ENCODE measurements around the gene MAP3K7.

DNA sequence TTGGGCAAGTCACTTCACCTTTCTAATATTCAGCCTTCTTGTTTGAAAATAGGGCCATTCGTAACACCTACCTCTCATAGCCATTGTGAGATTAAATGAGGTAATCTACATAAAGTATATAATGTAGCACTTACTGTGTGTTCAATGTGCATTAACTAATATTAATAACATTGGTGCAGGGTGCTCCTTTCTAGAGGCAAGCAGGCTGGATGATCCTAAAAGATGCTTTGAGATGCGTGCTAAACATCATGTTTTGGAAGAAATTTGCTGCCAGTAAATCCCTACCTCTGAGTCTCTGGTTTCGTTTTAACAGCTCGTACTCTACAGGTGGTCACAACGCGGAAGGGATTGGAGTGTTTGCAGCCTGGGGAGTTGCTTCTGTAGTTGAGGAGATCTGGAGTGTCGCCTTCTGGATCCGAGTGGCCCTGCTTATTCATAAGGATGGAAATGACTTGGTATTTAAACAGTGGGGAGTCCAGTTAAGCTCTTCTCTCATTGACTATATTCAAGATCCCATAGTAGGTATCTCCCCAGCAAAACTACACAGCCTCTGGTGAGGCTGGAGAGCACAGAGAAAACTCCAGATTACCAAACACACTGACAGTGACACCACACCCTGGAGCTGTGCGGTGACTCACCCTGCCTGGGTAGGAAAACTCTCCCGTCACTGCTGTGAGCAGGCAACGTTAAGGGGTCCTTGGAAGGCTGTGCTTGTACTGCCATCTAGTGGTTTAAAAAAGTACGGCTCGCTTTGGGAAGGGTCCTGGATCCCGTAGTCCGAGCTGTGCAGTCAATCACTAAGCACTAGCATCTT, 107.9 kb downstream of the MAP3K7 start:
- no peak for TF ChIP-seq TAF1 (conservative IDR thresholded peaks at IDR 0.05)
- TF ChIP-seq, protein P1, sequence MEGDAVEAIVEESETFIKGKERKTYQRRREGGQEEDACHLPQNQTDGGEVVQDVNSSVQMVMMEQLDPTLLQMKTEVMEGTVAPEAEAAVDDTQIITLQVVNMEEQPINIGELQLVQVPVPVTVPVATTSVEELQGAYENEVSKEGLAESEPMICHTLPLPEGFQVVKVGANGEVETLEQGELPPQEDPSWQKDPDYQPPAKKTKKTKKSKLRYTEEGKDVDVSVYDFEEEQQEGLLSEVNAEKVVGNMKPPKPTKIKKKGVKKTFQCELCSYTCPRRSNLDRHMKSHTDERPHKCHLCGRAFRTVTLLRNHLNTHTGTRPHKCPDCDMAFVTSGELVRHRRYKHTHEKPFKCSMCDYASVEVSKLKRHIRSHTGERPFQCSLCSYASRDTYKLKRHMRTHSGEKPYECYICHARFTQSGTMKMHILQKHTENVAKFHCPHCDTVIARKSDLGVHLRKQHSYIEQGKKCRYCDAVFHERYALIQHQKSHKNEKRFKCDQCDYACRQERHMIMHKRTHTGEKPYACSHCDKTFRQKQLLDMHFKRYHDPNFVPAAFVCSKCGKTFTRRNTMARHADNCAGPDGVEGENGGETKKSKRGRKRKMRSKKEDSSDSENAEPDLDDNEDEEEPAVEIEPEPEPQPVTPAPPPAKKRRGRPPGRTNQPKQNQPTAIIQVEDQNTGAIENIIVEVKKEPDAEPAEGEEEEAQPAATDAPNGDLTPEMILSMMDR (IDR thresholded peaks at IDR 0.05; ENCODE audit: low read depth, low read length, missing input control) = peak; percentile 95
- TF ChIP-seq, protein P2, sequence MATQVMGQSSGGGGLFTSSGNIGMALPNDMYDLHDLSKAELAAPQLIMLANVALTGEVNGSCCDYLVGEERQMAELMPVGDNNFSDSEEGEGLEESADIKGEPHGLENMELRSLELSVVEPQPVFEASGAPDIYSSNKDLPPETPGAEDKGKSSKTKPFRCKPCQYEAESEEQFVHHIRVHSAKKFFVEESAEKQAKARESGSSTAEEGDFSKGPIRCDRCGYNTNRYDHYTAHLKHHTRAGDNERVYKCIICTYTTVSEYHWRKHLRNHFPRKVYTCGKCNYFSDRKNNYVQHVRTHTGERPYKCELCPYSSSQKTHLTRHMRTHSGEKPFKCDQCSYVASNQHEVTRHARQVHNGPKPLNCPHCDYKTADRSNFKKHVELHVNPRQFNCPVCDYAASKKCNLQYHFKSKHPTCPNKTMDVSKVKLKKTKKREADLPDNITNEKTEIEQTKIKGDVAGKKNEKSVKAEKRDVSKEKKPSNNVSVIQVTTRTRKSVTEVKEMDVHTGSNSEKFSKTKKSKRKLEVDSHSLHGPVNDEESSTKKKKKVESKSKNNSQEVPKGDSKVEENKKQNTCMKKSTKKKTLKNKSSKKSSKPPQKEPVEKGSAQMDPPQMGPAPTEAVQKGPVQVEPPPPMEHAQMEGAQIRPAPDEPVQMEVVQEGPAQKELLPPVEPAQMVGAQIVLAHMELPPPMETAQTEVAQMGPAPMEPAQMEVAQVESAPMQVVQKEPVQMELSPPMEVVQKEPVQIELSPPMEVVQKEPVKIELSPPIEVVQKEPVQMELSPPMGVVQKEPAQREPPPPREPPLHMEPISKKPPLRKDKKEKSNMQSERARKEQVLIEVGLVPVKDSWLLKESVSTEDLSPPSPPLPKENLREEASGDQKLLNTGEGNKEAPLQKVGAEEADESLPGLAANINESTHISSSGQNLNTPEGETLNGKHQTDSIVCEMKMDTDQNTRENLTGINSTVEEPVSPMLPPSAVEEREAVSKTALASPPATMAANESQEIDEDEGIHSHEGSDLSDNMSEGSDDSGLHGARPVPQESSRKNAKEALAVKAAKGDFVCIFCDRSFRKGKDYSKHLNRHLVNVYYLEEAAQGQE (IDR thresholded peaks at IDR 0.05) = no peak
- TF ChIP-seq, protein P3, sequence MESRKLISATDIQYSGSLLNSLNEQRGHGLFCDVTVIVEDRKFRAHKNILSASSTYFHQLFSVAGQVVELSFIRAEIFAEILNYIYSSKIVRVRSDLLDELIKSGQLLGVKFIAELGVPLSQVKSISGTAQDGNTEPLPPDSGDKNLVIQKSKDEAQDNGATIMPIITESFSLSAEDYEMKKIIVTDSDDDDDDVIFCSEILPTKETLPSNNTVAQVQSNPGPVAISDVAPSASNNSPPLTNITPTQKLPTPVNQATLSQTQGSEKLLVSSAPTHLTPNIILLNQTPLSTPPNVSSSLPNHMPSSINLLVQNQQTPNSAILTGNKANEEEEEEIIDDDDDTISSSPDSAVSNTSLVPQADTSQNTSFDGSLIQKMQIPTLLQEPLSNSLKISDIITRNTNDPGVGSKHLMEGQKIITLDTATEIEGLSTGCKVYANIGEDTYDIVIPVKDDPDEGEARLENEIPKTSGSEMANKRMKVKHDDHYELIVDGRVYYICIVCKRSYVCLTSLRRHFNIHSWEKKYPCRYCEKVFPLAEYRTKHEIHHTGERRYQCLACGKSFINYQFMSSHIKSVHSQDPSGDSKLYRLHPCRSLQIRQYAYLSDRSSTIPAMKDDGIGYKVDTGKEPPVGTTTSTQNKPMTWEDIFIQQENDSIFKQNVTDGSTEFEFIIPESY (IDR thresholded peaks at IDR 0.05) = no peak
- no peak for TF ChIP-seq GABPA (IDR thresholded peaks at IDR 0.05 in 1 of 2, conservative IDR thresholded peaks at IDR 0.05 in 1 of 2)
- TF ChIP-seq JUND (IDR thresholded peaks at IDR 0.05) = peak; percentile 100
- TF ChIP-seq YY1 (IDR thresholded peaks at IDR 0.05) = no peak
- TF ChIP-seq, protein P4, sequence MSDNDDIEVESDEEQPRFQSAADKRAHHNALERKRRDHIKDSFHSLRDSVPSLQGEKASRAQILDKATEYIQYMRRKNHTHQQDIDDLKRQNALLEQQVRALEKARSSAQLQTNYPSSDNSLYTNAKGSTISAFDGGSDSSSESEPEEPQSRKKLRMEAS (IDR thresholded peaks at IDR 0.05) = no peak

Measured in liver (tissue), 3 donors.